ENCODE data around the gene APPL1.
A peak's percentile ranks its signal among the peaks of the same experiment; 100 is the strongest.

Gene APPL1

GRCh38 chr3:57230006-57230405 is 2.5 kb downstream of the APPL1 start:
- Mint-ChIP-seq H3K27ac (no peak overlapping the region), H3K9me3 (peaks cover 6% of the 10 kb centered on the region), H3K36me3 (ENCODE audit: low read depth) (peaks cover 14% of the 10 kb centered on the region), H3K4me3 (peak overlapping the region; percentile 40), H3K27me3 (ENCODE audit: low read depth, poor library complexity) (peaks cover 14% of the 10 kb centered on the region), H3K4me1 (peaks cover 26% of the 10 kb centered on the region)
- TF ChIP-seq, protein P1, sequence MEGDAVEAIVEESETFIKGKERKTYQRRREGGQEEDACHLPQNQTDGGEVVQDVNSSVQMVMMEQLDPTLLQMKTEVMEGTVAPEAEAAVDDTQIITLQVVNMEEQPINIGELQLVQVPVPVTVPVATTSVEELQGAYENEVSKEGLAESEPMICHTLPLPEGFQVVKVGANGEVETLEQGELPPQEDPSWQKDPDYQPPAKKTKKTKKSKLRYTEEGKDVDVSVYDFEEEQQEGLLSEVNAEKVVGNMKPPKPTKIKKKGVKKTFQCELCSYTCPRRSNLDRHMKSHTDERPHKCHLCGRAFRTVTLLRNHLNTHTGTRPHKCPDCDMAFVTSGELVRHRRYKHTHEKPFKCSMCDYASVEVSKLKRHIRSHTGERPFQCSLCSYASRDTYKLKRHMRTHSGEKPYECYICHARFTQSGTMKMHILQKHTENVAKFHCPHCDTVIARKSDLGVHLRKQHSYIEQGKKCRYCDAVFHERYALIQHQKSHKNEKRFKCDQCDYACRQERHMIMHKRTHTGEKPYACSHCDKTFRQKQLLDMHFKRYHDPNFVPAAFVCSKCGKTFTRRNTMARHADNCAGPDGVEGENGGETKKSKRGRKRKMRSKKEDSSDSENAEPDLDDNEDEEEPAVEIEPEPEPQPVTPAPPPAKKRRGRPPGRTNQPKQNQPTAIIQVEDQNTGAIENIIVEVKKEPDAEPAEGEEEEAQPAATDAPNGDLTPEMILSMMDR (IDR thresholded peaks at IDR 0.05) = no peak
- DNase-seq = no peak

DNA sequence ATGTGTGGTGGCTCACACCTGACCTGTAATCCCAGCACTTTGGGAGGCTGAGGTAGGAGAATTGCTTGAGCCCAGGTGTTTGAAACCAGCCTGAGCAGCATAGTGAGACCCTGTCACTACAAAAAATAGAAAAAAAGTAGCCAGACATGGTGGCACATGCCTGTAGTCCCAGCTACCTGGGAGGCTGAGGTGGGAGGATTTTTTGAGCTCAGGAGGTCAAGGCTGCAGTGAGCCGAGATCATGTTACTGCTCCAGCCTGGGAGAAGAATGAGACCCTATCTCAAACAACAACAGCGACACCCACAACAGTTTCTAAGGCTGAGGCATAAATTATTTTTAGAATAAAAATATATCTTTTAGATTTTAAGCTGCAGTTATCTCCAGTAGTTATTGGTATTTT is 6.3 kb downstream of the APPL1 start:
- TF ChIP-seq, protein P1 (IDR thresholded peaks at IDR 0.05) = no peak
- no peak overlapping the region for H3K27ac Mint-ChIP-seq
- H3K36me3 Mint-ChIP-seq (ENCODE audit: low read depth) = peaks cover 32% of the 10 kb centered on the region
- peaks cover 6% of the 10 kb centered on the region for H3K9me3 Mint-ChIP-seq
- H3K4me1 Mint-ChIP-seq = peaks cover 7% of the 10 kb centered on the region
- H3K27me3 Mint-ChIP-seq (ENCODE audit: low read depth, poor library complexity) = peaks cover 6% of the 10 kb centered on the region
- no peak overlapping the region for H3K4me3 Mint-ChIP-seq
- DNase-seq = no peak

DNA sequence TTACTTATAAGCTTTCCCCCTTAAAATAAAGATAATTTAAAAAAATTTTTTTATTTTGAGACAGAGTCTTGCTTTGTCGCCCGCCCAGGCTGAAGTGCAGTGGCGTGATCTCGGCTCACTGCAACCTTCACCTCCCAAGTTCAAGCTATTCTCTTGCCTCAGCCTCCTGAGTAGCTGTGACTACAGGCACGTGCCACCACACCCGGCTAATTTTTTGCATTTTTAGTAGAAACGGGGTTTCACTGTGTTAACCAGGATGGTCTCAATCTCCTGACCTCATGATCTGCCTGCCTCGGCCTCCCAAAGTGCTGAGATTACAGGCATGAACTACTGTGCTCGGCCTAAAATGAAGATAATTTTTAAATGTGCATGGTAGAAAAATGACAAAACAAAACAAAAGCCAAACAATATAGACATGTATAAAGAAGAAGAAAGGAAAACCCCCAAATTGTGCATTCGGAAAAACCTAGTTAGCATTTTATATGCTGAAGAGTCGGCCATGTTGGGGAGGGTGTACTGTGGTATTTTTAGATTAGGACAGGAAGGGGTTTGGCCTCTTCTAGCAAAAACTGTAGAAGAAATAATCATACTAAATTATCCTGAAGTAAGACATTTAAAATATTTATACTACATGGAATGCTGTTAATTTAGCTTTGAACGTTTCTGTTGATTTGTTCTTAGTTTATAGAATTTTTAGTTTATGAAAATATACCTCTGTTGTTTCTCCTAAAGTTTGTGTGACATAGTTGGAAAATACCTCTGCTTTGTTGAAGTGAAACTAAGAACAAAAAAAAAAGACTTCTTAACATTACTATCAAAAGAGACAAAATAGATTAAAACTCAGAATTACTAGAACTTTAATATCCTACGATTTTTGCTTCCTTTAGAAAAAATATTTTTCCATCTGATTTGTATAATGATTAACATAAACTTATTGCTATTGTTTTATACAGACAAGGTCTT is 7.4 kb downstream of the APPL1 start:
- H3K4me3 Mint-ChIP-seq = no peak overlapping the region
- peaks cover 6% of the 10 kb centered on the region for H3K9me3 Mint-ChIP-seq
- peaks cover 42% of the 10 kb centered on the region for H3K36me3 Mint-ChIP-seq (ENCODE audit: low read depth)
- H3K27me3 Mint-ChIP-seq (ENCODE audit: low read depth, poor library complexity) = no peaks in the 10 kb centered on the region
- no peaks in the 10 kb centered on the region for H3K4me1 Mint-ChIP-seq
- no peak overlapping the region for H3K27ac Mint-ChIP-seq
- no peak for DNase-seq
- TF ChIP-seq, protein P1 (IDR thresholded peaks at IDR 0.05) = no peak

DNA sequence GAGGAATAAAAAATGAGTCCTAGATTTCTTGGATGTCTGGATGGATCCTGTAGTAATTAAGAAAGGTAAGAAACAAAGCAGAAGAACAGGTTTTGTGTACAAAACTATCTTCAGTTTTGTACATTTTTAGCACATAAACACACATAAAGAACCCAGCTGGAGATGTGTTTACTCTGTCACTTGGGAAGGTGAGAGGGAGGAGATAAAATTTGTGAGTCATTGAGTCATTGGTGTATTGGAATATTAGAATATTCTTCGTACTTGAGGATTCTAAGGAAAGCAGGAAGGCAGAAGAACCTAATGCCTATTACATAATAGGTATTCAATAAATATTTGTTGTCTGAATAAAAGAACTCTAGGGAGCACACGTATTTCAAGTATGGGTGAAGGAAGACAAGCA is 17.4 kb downstream of the APPL1 start:
- Mint-ChIP-seq H3K27me3 (ENCODE audit: low read depth, poor library complexity) (no peaks in the 10 kb centered on the region), H3K9me3 (no peaks in the 10 kb centered on the region), H3K27ac (no peak overlapping the region), H3K4me3 (no peak overlapping the region), H3K4me1 (no peaks in the 10 kb centered on the region), H3K36me3 (ENCODE audit: low read depth) (peaks cover 80% of the 10 kb centered on the region)
- no peak for DNase-seq
- TF ChIP-seq, protein P1 (IDR thresholded peaks at IDR 0.05) = no peak

DNA sequence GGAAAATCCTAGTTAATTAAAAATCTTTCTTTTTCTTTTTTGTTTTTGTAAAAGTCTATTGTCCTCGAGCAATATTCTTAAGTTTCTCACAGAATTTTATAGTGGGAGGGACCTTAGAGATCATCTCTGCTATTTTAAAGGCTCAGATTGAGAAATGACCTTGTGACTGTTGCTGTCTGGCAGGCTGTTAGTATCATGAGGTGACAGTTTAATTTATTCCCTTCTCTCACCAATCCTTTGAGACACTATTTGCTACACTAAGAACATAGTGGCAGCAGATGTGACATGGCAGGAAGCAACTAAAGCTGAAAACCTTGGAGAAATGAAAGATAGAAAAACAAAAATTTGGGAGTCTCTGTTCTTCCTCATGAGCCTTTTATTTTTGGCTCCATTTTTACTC is 24.9 kb downstream of the APPL1 start:
- no peak for DNase-seq
- H3K9me3 Mint-ChIP-seq = no peaks in the 10 kb centered on the region
- H3K27ac Mint-ChIP-seq = no peak overlapping the region
- peaks cover 51% of the 10 kb centered on the region for H3K36me3 Mint-ChIP-seq (ENCODE audit: low read depth)
- H3K4me3 Mint-ChIP-seq = no peak overlapping the region
- TF ChIP-seq, protein P1 (IDR thresholded peaks at IDR 0.05) = no peak
- H3K27me3 Mint-ChIP-seq (ENCODE audit: low read depth, poor library complexity) = no peaks in the 10 kb centered on the region
- H3K4me1 Mint-ChIP-seq = peaks cover 11% of the 10 kb centered on the region

GRCh38 chr3:57256844-57257243 is 29.3 kb downstream of the APPL1 start:
- H3K27ac Mint-ChIP-seq = no peak overlapping the region
- H3K4me1 Mint-ChIP-seq = peaks cover 11% of the 10 kb centered on the region
- TF ChIP-seq, protein P1 (IDR thresholded peaks at IDR 0.05) = no peak
- H3K36me3 Mint-ChIP-seq (ENCODE audit: low read depth) = peaks cover 57% of the 10 kb centered on the region
- no peak for DNase-seq
- H3K27me3 Mint-ChIP-seq (ENCODE audit: low read depth, poor library complexity) = no peaks in the 10 kb centered on the region
- H3K9me3 Mint-ChIP-seq = peaks cover 4% of the 10 kb centered on the region
- H3K4me3 Mint-ChIP-seq = no peak overlapping the region
